ENCODE results near the gene TBCK. TPM values are rescaled to one million over a fixed set of nuclear protein-coding genes. Genes with fewer than 3 reads are reported as not detected.

Gene TBCK
- total RNA-seq, 2 donors from 2014 or later = 32.9 to 46.3 TPM

- ATAC-seq (ENCODE audit: insufficient number of reproducible peaks, low FRiP score, low read depth) = no peak
- Histone ChIP-seq H3K27me3 (replicated peaks; ENCODE audit: insufficient read depth) (no peaks in the 10 kb centered on the region), H3K27ac (no peak overlapping the region), H3K36me3 (no peaks in the 10 kb centered on the region), H3K4me1 (ENCODE audit: control insufficient read depth in 1 of 2, low read depth in 2 of 2) (no peaks in the 10 kb centered on the region), H3K9me3 (no peaks in the 10 kb centered on the region), H3K4me3 (no peak overlapping the region)
- no peak for DNase-seq (ENCODE audit: low spot score)
- TF ChIP-seq CTCF (IDR thresholded peaks at IDR 0.05) = no peak
Measured at GRCh38 chr4:106172861-106173260, 143.1 kb downstream of the TBCK start.

- no peak overlapping the region for H3K27ac ChIP-seq
- H3K36me3 ChIP-seq = peaks cover 8% of the 10 kb centered on the region
- no peaks in the 10 kb centered on the region for H3K9me3 ChIP-seq
- no peak for ATAC-seq (ENCODE audit: insufficient number of reproducible peaks, low FRiP score, low read depth)
- H3K27me3 ChIP-seq (replicated peaks; ENCODE audit: insufficient read depth) = no peaks in the 10 kb centered on the region
- H3K4me3 ChIP-seq = no peak overlapping the region
- peaks cover 9% of the 10 kb centered on the region in 2 donors for H3K4me1 ChIP-seq (ENCODE audit: control insufficient read depth in 1 of 2, low read depth in 2 of 2)
- TF ChIP-seq CTCF (IDR thresholded peaks at IDR 0.05) = no peak
- DNase-seq (ENCODE audit: low spot score) = no peak
Measured at GRCh38 chr4:106165351-106166010, 150.5 kb downstream of the TBCK start.

GRCh38 chr4:106162278-106162677, 153.7 kb downstream of the TBCK start:
- Histone ChIP-seq H3K36me3 (peaks cover 8% of the 10 kb centered on the region), H3K4me3 (no peak overlapping the region), H3K4me1 (ENCODE audit: control insufficient read depth in 1 of 2, low read depth in 2 of 2) (peaks cover 9 to 12% of the 10 kb centered on the region in 2 donors), H3K9me3 (no peaks in the 10 kb centered on the region), H3K27me3 (replicated peaks; ENCODE audit: insufficient read depth) (no peaks in the 10 kb centered on the region), H3K27ac (no peak overlapping the region)
- ATAC-seq (ENCODE audit: insufficient number of reproducible peaks, low FRiP score, low read depth) (no peak), DNase-seq (ENCODE audit: low spot score) (no peak)
- no peak for TF ChIP-seq CTCF (IDR thresholded peaks at IDR 0.05)

GRCh38 chr4:106160560-106160959, 155.4 kb downstream of the TBCK start:
- ATAC-seq (ENCODE audit: insufficient number of reproducible peaks, low FRiP score, low read depth) (no peak), DNase-seq (ENCODE audit: low spot score) (no peak)
- no peaks in the 10 kb centered on the region for H3K27me3 ChIP-seq (replicated peaks; ENCODE audit: insufficient read depth)
- peaks cover 4 to 6% of the 10 kb centered on the region in 2 donors for H3K4me1 ChIP-seq (ENCODE audit: control insufficient read depth in 1 of 2, low read depth in 2 of 2)
- H3K27ac ChIP-seq = no peak overlapping the region
- TF ChIP-seq CTCF (IDR thresholded peaks at IDR 0.05) = no peak
- H3K36me3 ChIP-seq = peaks cover 8% of the 10 kb centered on the region
- no peaks in the 10 kb centered on the region for H3K9me3 ChIP-seq
- no peak overlapping the region for H3K4me3 ChIP-seq

GRCh38 chr4:106149911-106150310, 166.1 kb downstream of the TBCK start:
- DNase-seq (ENCODE audit: low spot score) = no peak
- Histone ChIP-seq H3K4me3 (no peak overlapping the region), H3K9me3 (no peaks in the 10 kb centered on the region), H3K4me1 (ENCODE audit: control insufficient read depth in 1 of 2, low read depth in 2 of 2) (no peaks in the 10 kb centered on the region), H3K27me3 (replicated peaks; ENCODE audit: insufficient read depth) (no peaks in the 10 kb centered on the region), H3K27ac (no peak overlapping the region), H3K36me3 (no peaks in the 10 kb centered on the region)
- no peak for ATAC-seq (ENCODE audit: insufficient number of reproducible peaks, low FRiP score, low read depth)
- no peak for TF ChIP-seq CTCF (IDR thresholded peaks at IDR 0.05)
